ENCODE data around the gene ADAM15.

The ADAM15 gene

DNA sequence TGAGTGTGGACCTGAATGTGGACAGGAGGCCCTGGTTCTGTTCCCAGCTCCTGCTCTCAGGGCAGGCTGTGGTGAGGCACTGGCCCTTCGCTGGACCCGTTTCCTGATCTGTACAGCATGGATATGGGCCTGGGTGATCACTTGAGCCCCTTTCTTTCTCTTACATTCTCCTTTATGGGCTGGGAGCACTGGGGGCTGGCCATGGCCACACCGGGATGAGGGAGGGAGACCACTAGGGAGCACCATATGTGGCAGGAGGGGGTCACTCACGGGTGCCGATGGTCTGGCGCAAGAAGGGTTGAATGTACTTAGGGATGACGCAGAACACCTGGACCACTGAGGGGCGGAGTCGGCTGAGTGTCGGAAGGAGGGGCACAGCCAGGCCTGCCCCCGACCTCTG is 20.2 kb upstream of the ADAM15 start:
- no peak overlapping the region for H3K4me3 ChIP-seq (ENCODE audit: low read depth, low read length)
- DNase-seq (ENCODE audit: low read depth), result no peak
- TF ChIP-seq POLR2A (IDR thresholded peaks at IDR 0.05; ENCODE audit: extremely low read depth, insufficient read length) (no peak), MYC (IDR thresholded peaks at IDR 0.05; ENCODE audit: low read depth, low read length) (no peak)
- TF ChIP-seq, protein P1, sequence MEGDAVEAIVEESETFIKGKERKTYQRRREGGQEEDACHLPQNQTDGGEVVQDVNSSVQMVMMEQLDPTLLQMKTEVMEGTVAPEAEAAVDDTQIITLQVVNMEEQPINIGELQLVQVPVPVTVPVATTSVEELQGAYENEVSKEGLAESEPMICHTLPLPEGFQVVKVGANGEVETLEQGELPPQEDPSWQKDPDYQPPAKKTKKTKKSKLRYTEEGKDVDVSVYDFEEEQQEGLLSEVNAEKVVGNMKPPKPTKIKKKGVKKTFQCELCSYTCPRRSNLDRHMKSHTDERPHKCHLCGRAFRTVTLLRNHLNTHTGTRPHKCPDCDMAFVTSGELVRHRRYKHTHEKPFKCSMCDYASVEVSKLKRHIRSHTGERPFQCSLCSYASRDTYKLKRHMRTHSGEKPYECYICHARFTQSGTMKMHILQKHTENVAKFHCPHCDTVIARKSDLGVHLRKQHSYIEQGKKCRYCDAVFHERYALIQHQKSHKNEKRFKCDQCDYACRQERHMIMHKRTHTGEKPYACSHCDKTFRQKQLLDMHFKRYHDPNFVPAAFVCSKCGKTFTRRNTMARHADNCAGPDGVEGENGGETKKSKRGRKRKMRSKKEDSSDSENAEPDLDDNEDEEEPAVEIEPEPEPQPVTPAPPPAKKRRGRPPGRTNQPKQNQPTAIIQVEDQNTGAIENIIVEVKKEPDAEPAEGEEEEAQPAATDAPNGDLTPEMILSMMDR (IDR thresholded peaks at IDR 0.05; ENCODE audit: low read depth, low read length), result no peak
- TF ChIP-seq, protein P2, sequence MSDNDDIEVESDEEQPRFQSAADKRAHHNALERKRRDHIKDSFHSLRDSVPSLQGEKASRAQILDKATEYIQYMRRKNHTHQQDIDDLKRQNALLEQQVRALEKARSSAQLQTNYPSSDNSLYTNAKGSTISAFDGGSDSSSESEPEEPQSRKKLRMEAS (IDR thresholded peaks at IDR 0.05; ENCODE audit: low read depth, low read length), result no peak

DNA sequence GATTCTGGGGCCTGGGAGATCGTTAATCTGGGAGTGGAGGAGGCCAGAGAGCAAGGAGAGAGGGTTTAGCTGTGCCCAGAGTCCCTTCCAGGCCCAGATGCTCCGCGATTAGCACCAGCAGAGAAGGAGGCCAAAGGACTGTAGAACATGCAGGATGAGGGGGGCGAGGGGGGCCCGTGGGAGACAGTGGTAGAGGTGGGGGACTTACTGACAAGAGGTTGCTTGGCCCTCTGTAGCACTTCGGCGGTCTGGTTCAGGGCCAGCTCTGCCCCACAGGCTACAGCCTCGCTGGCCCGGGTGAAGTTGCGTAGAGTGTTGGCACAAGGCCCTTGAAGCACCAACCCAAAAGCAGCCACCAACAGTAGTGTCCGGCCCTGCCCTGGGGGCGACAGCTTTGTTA is 18.2 kb upstream of the ADAM15 start:
- no peak overlapping the region for H3K4me3 ChIP-seq (ENCODE audit: low read depth, low read length)
- no peak for DNase-seq (ENCODE audit: low read depth)
- no peak for TF ChIP-seq POLR2A (IDR thresholded peaks at IDR 0.05; ENCODE audit: extremely low read depth, insufficient read length)
- TF ChIP-seq, protein P1 (IDR thresholded peaks at IDR 0.05; ENCODE audit: low read depth, low read length), result no peak

DNA sequence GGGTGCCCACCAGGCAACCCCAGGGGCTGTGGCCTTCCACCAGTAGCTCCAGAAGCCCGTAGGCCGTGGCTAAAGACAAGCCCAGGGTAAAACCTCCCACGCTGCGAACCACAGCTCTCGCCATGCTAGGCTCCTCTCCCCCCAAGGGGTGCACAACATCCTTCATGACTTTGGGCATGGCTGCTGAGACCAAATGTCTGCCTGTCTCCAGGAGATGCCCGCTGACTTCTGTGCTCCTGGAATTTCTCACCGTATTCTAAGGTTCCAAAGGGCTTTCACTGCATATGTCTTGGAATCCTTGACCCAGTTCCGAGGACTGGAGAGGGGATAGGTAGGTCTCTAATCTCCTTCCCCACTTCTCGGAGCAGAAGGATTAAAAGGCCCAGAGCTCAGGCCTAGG is 17.6 kb upstream of the ADAM15 start, which contains the start of the genes DCST1 and DCST2:
Gene DCST1 (plus strand): TSS at position 301 of the 400 bp plus-strand sequence. CDS start 213 bp downstream, outside the sequence.
Gene DCST2 (minus strand): TSS at position 258 of the 400 bp plus-strand sequence. CDS start 80 bp downstream, at position 178.
- no peak for DNase-seq (ENCODE audit: low read depth)
- TF ChIP-seq, protein P1 (IDR thresholded peaks at IDR 0.05; ENCODE audit: low read depth, low read length), result no peak
- TF ChIP-seq MYC (IDR thresholded peaks at IDR 0.05; ENCODE audit: low read depth, low read length) (no peak), POLR2A (IDR thresholded peaks at IDR 0.05; ENCODE audit: extremely low read depth, insufficient read length) (no peak)
- TF ChIP-seq, protein P2 (IDR thresholded peaks at IDR 0.05; ENCODE audit: low read depth, low read length), result no peak
- no peak within 1 kb of the TSS for H3K4me3 ChIP-seq (ENCODE audit: low read depth, low read length)

DNA sequence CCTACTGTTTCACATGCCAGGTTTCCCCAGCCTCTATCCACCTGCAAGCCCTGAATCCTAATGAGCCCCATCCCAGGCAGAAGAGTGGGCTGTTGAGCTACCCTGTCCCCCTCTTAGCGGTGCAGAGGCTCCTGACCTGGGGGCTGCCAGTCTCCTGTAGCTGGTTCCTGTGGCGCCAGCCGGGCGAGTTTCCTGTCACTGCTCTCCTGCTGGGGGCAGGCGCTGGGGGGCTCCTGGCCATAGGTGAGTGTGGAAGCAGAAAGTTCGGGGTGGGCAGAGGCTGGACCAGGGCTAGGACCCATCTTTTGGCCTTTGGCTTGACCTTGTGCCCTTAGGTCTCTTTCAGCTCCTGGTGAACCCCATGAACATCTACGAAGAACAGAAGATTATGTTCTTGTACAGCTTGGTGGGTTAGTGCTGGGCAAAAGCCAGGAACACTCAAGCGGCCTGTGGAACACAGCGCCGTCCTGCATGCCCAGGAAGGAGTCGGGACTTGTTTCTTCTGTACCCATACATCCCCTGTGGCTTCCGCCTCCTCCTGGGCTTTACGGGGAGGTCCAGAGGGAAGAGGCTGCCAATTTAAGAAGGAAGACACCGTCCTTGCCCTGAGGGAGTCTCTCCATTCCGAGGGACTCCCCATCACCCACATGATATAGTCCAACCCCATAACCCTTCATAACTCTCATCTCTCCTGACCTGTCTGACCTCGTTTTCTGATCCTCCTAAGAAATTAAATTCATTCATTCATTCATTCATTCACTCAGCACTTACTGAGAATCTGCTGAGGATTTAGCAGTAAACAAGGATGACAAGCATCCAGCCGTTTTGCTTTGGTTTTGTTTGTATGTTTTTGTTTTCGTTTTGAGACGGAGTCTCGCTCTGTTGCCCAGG is 16.6 kb upstream of the ADAM15 start:
- no peak overlapping the region for H3K4me3 ChIP-seq (ENCODE audit: low read depth, low read length)
- TF ChIP-seq, protein P2 (IDR thresholded peaks at IDR 0.05; ENCODE audit: low read depth, low read length), result no peak
- no peak for DNase-seq (ENCODE audit: low read depth)

DNA sequence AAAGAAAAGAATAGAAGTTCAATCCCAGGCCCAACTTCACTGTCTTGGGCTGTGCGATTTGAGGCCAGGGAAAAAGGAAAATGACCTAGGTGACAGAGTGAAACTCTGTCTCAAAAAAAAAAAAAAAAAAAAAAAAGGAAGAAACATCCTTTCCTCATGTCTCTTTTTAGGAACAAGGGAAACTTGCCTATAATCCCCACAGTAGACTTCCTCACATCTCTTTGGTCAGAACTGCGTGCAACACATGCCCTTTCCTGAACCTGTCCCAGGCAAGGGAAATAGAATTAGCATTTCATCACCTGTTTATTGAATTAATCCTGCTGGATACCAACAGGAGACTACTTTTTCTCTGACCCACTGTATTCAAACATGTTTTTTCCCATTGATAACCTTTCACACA is 15.2 kb upstream of the ADAM15 start:
- no peak overlapping the region for H3K4me3 ChIP-seq (ENCODE audit: low read depth, low read length)
- TF ChIP-seq, protein P2 (IDR thresholded peaks at IDR 0.05; ENCODE audit: low read depth, low read length), result no peak
- TF ChIP-seq POLR2A (IDR thresholded peaks at IDR 0.05; ENCODE audit: extremely low read depth, insufficient read length) (no peak), MYC (IDR thresholded peaks at IDR 0.05; ENCODE audit: low read depth, low read length) (no peak)
- TF ChIP-seq, protein P1 (IDR thresholded peaks at IDR 0.05; ENCODE audit: low read depth, low read length), result no peak
- no peak for DNase-seq (ENCODE audit: low read depth)

DNA sequence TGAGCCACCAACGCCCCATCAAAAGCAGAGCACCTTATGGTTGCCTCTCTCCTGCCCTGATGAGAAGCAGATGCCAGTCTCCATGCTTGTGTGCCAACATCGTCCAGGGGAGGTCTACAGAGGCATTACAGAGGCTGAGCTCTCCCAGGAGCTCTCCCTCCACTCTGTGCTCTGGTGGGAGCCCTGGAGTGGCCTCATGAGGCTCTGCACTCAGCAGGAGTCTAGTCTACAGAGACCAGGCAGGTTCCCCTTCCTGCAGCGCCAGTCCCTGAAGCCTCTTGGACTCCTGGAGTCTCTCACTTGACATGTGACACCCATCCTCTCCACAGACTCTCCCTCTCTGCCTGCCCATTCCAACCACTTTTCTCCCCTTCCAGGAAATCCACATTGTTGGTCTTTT is 14.1 kb upstream of the ADAM15 start:
- H3K4me3 ChIP-seq (ENCODE audit: low read depth, low read length), result no peak overlapping the region
- DNase-seq (ENCODE audit: low read depth), result no peak
- no peak for TF ChIP-seq MYC (IDR thresholded peaks at IDR 0.05; ENCODE audit: low read depth, low read length)
- TF ChIP-seq, protein P1 (IDR thresholded peaks at IDR 0.05; ENCODE audit: low read depth, low read length), result no peak
- no peak for TF ChIP-seq POLR2A (IDR thresholded peaks at IDR 0.05; ENCODE audit: extremely low read depth, insufficient read length)
- TF ChIP-seq, protein P2 (IDR thresholded peaks at IDR 0.05; ENCODE audit: low read depth, low read length), result no peak
